Gastroesophageal sphincter (tissue), 4 donors: ENCODE results near the gene MYH14. TPM values are rescaled to one million over a fixed set of nuclear protein-coding genes. Genes with fewer than 3 reads are reported as not detected.
A peak's percentile ranks its signal among the peaks of the same experiment; 100 is the strongest.

Experiments used
- ATAC-seq: fragments of 150-250 bp; one replicate; pipeline ENCODE4 v1.9.1; 2016; ENCODE audit warnings: mild to moderate bottlenecking, moderate library complexity
- H3K27ac ChIP-seq, 4 donors: fragments of 200-600 bp; sonication (generic) in 3 of 4; 1 replicate in 3 of 4; 2 replicates in 1 of 4; pipeline ENCODE4 v1.5.1; 2016 to 2019
- H3K27me3 ChIP-seq: fragments of 200-600 bp; sonication (generic); one replicate; pipeline ENCODE4 v1.5.1; 2019
- H3K36me3 ChIP-seq, 2 donors: fragments of 200-600 bp; sonication (generic); one replicate each; pipeline ENCODE4 v1.5.1; 2019; ENCODE audit warnings: control low read depth in 1 of 2
- H3K4me1 ChIP-seq, 3 donors: fragments of 200-600 bp; sonication (generic); 1 replicate in 2 of 3; 2 replicates in 1 of 3; pipeline ENCODE4 v1.5.1; 2016 to 2019; ENCODE audit warnings: control low read depth in 2 of 3
- H3K4me3 ChIP-seq, 2 donors: fragments of 200-600 bp; sonication (generic); one replicate each; pipeline ENCODE4 v1.5.1; 2019; ENCODE audit warnings: mild to moderate bottlenecking in 1 of 2, moderate library complexity in 1 of 2
- H3K9me3 ChIP-seq, 3 donors: fragments of 200-600 bp; sonication (generic); one replicate each; pipeline ENCODE4 v1.5.1; 2017 to 2019; ENCODE audit warnings: control low read depth in 2 of 3
- EP300 ChIP-seq: sonication (generic); formaldehyde crosslinking; IDR thresholded peaks from one replicate; pipeline ENCODE4 v1.6.1; 2017; ENCODE audit warnings: antibody characterized with exemption, mild to moderate bottlenecking
- POLR2A ChIP-seq, 2 donors: fragments of 450-650 bp; IDR thresholded peaks; one replicate each; pipeline ENCODE4 v1.6.1; 2017; ENCODE audit warnings: antibody characterized with exemption in 2 of 2, mild to moderate bottlenecking in 2 of 2, moderate library complexity in 1 of 2
- POLR2AphosphoS5 ChIP-seq: sonication (generic); formaldehyde crosslinking; IDR thresholded peaks from one replicate; pipeline ENCODE4 v1.6.1; 2017; ENCODE audit warnings: antibody characterized with exemption
- WGBS, 2 donors: methylation state at CpG; one replicate each; pipeline ENCODE4 v1.1.5; 2018; ENCODE audit warnings: low coverage in 1 of 2; 5-methylcytosine and 5-hydroxymethylcytosine counted together
- total RNA-seq, 4 donors: library from RNA; depleted of rRNA; stranded (reverse); fragments of >200 nt; gene quantifications; one replicate each; pipeline ENCODE4 v1.1.0, GENCODE V29; 2016
- TF ChIP-seq, protein P1 (sequence below), 4 experiments: fragments of 200-600 bp in 2 of 4; fragments of 450-650 bp in 2 of 4; sonication (generic) in 1 of 4; IDR thresholded peaks; one replicate each; pipeline ENCODE4 v1.5.1; 2017 to 2019; ENCODE audit warnings: antibody characterized with exemption in 4 of 4, mild to moderate bottlenecking in 2 of 4, moderate library complexity in 2 of 4

MYH14 gene
- total RNA-seq, 4 donors from 2014 or later: 3.5 to 10.0 (median 6.1) TPM

GRCh38 chr19:50249636-50250035 is 46.2 kb downstream of the MYH14 start:
- H3K27ac ChIP-seq: no peak overlapping the region
- peaks cover 0 to 38% (median 0%) of the 10 kb centered on the region in 3 donors for H3K9me3 ChIP-seq
- H3K4me1 ChIP-seq: no peaks in the 10 kb centered on the region
- peaks cover 0 to 31% of the 10 kb centered on the region in 2 donors for H3K36me3 ChIP-seq
- WGBS, 2 donors: 54 to 60% methylated on average over 1 to 12 of the region's 16 CpGs
- H3K4me3 ChIP-seq: no peak overlapping the region
- no peak for TF ChIP-seq POLR2A (IDR thresholded peaks at IDR 0.05)
- TF ChIP-seq POLR2AphosphoS5: no peak
- TF ChIP-seq EP300: no peak
- TF ChIP-seq, protein P1, sequence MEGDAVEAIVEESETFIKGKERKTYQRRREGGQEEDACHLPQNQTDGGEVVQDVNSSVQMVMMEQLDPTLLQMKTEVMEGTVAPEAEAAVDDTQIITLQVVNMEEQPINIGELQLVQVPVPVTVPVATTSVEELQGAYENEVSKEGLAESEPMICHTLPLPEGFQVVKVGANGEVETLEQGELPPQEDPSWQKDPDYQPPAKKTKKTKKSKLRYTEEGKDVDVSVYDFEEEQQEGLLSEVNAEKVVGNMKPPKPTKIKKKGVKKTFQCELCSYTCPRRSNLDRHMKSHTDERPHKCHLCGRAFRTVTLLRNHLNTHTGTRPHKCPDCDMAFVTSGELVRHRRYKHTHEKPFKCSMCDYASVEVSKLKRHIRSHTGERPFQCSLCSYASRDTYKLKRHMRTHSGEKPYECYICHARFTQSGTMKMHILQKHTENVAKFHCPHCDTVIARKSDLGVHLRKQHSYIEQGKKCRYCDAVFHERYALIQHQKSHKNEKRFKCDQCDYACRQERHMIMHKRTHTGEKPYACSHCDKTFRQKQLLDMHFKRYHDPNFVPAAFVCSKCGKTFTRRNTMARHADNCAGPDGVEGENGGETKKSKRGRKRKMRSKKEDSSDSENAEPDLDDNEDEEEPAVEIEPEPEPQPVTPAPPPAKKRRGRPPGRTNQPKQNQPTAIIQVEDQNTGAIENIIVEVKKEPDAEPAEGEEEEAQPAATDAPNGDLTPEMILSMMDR (IDR thresholded peaks at IDR 0.05): no peak
- H3K27me3 ChIP-seq: peaks cover 24% of the 10 kb centered on the region
- no peak for ATAC-seq

DNA sequence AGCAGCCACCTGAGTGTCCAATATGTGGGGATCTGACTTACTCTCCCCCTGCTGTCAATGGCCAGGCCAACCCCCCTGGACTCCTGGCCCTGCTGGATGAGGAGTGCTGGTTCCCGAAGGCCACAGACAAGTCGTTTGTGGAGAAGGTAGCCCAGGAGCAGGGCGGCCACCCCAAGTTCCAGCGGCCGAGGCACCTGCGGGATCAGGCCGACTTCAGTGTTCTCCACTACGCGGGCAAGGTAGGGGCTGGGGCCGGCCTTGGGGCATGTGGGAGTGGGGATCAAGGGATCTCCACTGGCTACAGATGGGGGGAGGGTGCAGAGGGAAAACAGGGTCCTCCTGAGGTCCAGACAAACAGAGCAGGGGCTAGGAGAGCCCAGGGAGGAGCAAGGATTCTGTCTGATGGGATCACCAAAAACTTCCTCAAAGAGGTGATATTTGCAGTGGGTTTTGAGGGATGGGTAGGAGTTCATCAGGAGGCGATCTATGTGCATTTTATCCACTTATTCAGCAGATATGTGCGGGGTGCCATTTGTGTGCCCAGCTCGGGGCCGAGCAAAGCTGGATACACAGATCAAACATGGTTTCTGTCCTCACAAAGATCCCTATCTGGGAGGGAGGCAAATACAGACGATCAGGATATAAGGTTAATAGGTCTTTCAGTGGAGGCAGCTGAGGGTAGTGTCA is 47.2 kb downstream of the MYH14 start:
- no peak for TF ChIP-seq POLR2A (IDR thresholded peaks at IDR 0.05)
- TF ChIP-seq, protein P1 (IDR thresholded peaks at IDR 0.05): no peak
- TF ChIP-seq EP300: no peak
- no peak for TF ChIP-seq POLR2AphosphoS5
- H3K4me1 ChIP-seq: no peaks in the 10 kb centered on the region
- H3K4me3 ChIP-seq: no peak overlapping the region
- WGBS, 2 donors: 79 to 92% methylated on average over 4 to 6 of the region's 15 CpGs
- H3K27ac ChIP-seq: no peak overlapping the region
- no peak for ATAC-seq
- H3K27me3 ChIP-seq: peaks cover 34% of the 10 kb centered on the region
- peaks cover 0 to 43% (median 0%) of the 10 kb centered on the region in 3 donors for H3K9me3 ChIP-seq
- peaks cover 0 to 35% of the 10 kb centered on the region in 2 donors for H3K36me3 ChIP-seq

DNA sequence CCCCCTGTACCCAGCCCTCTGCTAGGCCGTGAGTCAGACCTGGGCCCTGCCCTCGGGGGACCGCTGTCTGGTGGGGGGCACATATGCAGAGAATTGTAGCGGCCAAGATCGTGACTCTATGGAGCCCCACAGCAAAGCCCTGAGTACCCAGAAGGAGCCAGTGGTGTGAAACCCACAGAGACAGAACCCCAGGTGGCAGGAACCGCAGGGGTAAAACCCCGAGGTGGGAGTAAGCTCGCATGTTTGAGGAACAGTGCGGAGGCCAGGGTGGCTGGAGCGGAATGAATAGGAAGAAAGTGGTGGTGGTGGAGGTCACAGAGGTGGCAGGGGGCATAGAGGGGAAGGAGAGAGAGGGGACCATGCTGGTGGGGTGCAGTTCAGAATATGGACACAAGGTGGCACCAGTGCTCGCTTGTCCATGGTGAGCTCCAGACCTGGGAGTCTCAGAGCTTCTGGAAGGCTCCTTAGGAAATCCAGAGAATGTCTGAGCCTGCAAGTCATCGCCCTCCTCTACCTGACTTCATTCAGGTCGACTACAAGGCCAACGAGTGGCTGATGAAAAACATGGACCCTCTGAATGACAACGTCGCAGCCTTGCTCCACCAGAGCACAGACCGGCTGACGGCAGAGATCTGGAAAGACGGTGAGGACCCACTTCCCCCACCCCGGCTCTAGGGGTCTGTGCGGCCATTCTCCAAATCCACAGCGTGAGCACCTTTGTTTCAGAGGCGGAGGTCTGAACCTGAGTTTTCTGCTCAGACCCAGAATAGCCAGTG is 48.9 kb downstream of the MYH14 start:
- H3K4me1 ChIP-seq: no peaks in the 10 kb centered on the region
- no peak overlapping the region for H3K4me3 ChIP-seq
- H3K9me3 ChIP-seq: peaks cover 0 to 42% (median 0%) of the 10 kb centered on the region in 3 donors
- H3K27ac ChIP-seq: no peak overlapping the region
- ATAC-seq: no peak
- peaks cover 44% of the 10 kb centered on the region for H3K27me3 ChIP-seq
- TF ChIP-seq, protein P1 (IDR thresholded peaks at IDR 0.05): peak in 2 of 4 experiments; percentile 35 to 55
- TF ChIP-seq POLR2A (IDR thresholded peaks at IDR 0.05) (no peak), EP300 (no peak), POLR2AphosphoS5 (no peak)
- 81 to 89% methylated on average over 4 to 18 of the region's 23 CpGs for WGBS, 2 donors
- peaks cover 0 to 41% of the 10 kb centered on the region in 2 donors for H3K36me3 ChIP-seq

DNA sequence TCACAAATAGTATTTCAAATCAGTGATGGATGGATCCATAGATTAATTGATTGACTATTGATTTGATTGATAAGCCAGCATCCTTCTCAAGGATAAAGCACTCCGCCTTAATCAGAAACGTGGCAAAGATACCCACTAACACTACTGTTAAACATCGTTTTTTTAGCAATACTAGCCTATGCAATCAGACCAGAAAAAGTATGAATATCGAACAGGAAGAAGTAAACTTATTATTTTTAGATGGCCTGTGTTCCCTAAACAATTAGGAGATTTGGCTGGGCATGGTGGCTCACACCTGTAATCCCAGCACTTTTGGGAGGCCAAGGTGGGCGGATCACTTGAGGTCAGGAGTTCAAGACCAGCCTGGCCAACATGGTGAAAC is 49.5 kb downstream of the MYH14 start:
- H3K4me1 ChIP-seq: no peaks in the 10 kb centered on the region
- no peak overlapping the region for H3K27ac ChIP-seq
- 85 to 88% methylated on average over 4 to 5 of the region's 5 CpGs for WGBS, 2 donors
- H3K36me3 ChIP-seq: peaks cover 0 to 47% of the 10 kb centered on the region in 2 donors
- peaks cover 50% of the 10 kb centered on the region for H3K27me3 ChIP-seq
- H3K9me3 ChIP-seq: peaks cover 0 to 42% (median 0%) of the 10 kb centered on the region in 3 donors
- H3K4me3 ChIP-seq: no peak overlapping the region
- TF ChIP-seq EP300: no peak
- TF ChIP-seq, protein P1 (IDR thresholded peaks at IDR 0.05): no peak
- no peak for TF ChIP-seq POLR2A (IDR thresholded peaks at IDR 0.05)
- no peak for TF ChIP-seq POLR2AphosphoS5
- no peak for ATAC-seq
